HepG2 (cell line): ENCODE results near the gene VAMP5. TPM values are rescaled to one million over a fixed set of nuclear protein-coding genes. Genes with fewer than 3 reads are reported as not detected.

Source experiments
- ATAC-seq: fragments of 200-7000 bp; cut with Tn5 transposase; 3 replicates; pipeline ENCODE4 v1.9.1; 2020; ENCODE audit warnings: mild to moderate bottlenecking, moderate library complexity
- BruUV-seq: library from RNA; stranded (reverse); fragments of 400-500 nt; replicated peaks from 2 replicates; lab custom pipeline; 2021; lab: Mats Ljungman, UMichigan
- CTCF ChIA-PET: fragments of 300-600 bp; formaldehyde crosslinking; extraction: SDS; loops from one replicate; lab custom pipeline; 2021; ENCODE audit warnings: low total read pairs, inconsistent platforms, low intra/inter-chr PET ratio; lab: Yijun Ruan, JAX
- POLR2A ChIA-PET: fragments of 350-600 bp; sonication (Branson Sonifier 250); formaldehyde crosslinking; loops from one replicate; lab custom pipeline; 2020; ENCODE audit warnings: antibody characterized with exemption, inconsistent platforms; lab: Yijun Ruan, JAX
- DNase-seq: peaks from one replicate; pipeline ENCODE4 v3.0.0-alpha.2; 2015; ENCODE audit warnings: low spot score
- FAIRE-seq: peaks from 3 replicates; lab custom pipeline; 2011; peaks lifted over from hg19 to GRCh38; lab: Jason Lieb, UNC
- H2AFZ ChIP-seq: one replicate; pipeline ENCODE4 v1.6.1; 2011; ENCODE audit warnings: low read length, inconsistent platforms
- H3K27ac ChIP-seq: fragments of 300-600 bp; 3 replicates; pipeline ENCODE4 v1.8.0; 2011; ENCODE audit warnings: mixed run types, mild to moderate bottlenecking, mixed read lengths, low read length, inconsistent platforms; ENCODE audit not compliant: insufficient read depth; ENCODE audit errors: extremely low read length
- H3K27me3 ChIP-seq, 2 experiments: fragments of 200-600 bp in 1 of 2; 2 replicates in 1 of 2; 3 replicates in 1 of 2; pipeline versions ENCODE4 v1.6.0 to v1.8.0; 2011; ENCODE audit warnings: low read length in 2 of 2, mild to moderate bottlenecking in 2 of 2, moderate library complexity in 2 of 2, inconsistent platforms in 1 of 2; ENCODE audit not compliant: insufficient read depth in 2 of 2, control insufficient read depth in 1 of 2
- H3K36me3 ChIP-seq, 2 experiments: fragments of 200-600 bp in 1 of 2; replicated peaks in 1 of 2; 2 replicates in 1 of 2; 3 replicates in 1 of 2; pipeline versions ENCODE4 v1.5.1 to v1.8.0; 2011; ENCODE audit warnings: low read length in 2 of 2, inconsistent platforms in 1 of 2; ENCODE audit not compliant: insufficient read depth in 2 of 2, control insufficient read depth in 1 of 2
- H3K4me1 ChIP-seq: 2 replicates; pipeline ENCODE4 v1.5.1; 2012; ENCODE audit warnings: low read length, inconsistent platforms; ENCODE audit not compliant: insufficient read depth
- H3K4me2 ChIP-seq: 2 replicates; pipeline ENCODE4 v1.6.0; 2011; ENCODE audit warnings: low read depth, low read length, inconsistent platforms
- H3K4me3 ChIP-seq, 3 experiments: fragments of 200-600 bp in 1 of 3; sonication (generic), shearing (Covaris generic) in 1 of 3; replicated peaks in 1 of 3; 2 replicates each; pipeline ENCODE4 v1.5.1; 2011 to 2016; ENCODE audit warnings: low read length in 3 of 3, inconsistent platforms in 2 of 3, low read depth in 2 of 3, mild to moderate bottlenecking in 2 of 3, control low read depth in 1 of 3, mixed read lengths in 1 of 3; ENCODE audit not compliant: insufficient read depth in 1 of 3
- H3K79me2 ChIP-seq: one replicate; pipeline ENCODE4 v1.6.1; 2011; ENCODE audit warnings: low read length, inconsistent platforms; ENCODE audit not compliant: insufficient read depth
- H3K9ac ChIP-seq: 2 replicates; pipeline ENCODE4 v1.6.0; 2011; ENCODE audit warnings: mild to moderate bottlenecking, low read depth, low read length, inconsistent platforms; ENCODE audit not compliant: insufficient read depth
- H3K9me3 ChIP-seq: 2 replicates; pipeline ENCODE4 v1.5.1; 2012; ENCODE audit warnings: mild to moderate bottlenecking, low read length
- H4K20me1 ChIP-seq: 2 replicates; pipeline ENCODE4 v1.6.0; 2011; ENCODE audit warnings: inconsistent platforms, mild to moderate bottlenecking, low read length, moderate library complexity; ENCODE audit not compliant: insufficient read depth
- ATF7 ChIP-seq, 2 experiments: fragments of 450-650 bp in 1 of 2; sonication (generic) in 1 of 2; formaldehyde crosslinking in 1 of 2; IDR thresholded peaks; 2 replicates each; pipeline versions ENCODE4 v1.4.0 to v1.6.1; 2016 to 2020; ENCODE audit warnings: antibody characterized with exemption in 1 of 2, mild to moderate bottlenecking in 1 of 2, missing genetic modification reagents in 1 of 2
- KDM6A ChIP-seq: IDR thresholded peaks from 2 replicates; pipeline ENCODE4 v1.6.1; 2016; ENCODE audit warnings: low read depth
- MAFF ChIP-seq: IDR thresholded peaks from 2 replicates; pipeline ENCODE4 v1.6.1; 2011; ENCODE audit warnings: low read depth, low read length, improper control_type of control experiment
- POLR2AphosphoS2 ChIP-seq: IDR thresholded peaks from 2 replicates; pipeline ENCODE4 v1.6.1; 2011; ENCODE audit warnings: low read depth, low read length, improper control_type of control experiment
- POLR2AphosphoS5 ChIP-seq: IDR thresholded peaks from 2 replicates; pipeline ENCODE4 v1.6.1; 2012; ENCODE audit warnings: low read depth, low read length
- THAP11 ChIP-seq: IDR thresholded peaks from 2 replicates; pipeline ENCODE4 v1.6.1; 2016; ENCODE audit warnings: missing biosample characterization, missing genetic modification reagents
- ZBTB10 ChIP-seq: sonication (generic); formaldehyde crosslinking; IDR thresholded peaks from 2 replicates; pipeline ENCODE4 v1.4.0; 2020; ENCODE audit warnings: missing genetic modification reagents, borderline replicate concordance
- ZBTB38 ChIP-seq: sonication (generic); formaldehyde crosslinking; IDR thresholded peaks from 2 replicates; pipeline ENCODE4 v1.5.1; 2020; ENCODE audit warnings: mild to moderate bottlenecking, missing genetic modification reagents
- ZNF230 ChIP-seq: sonication (generic); formaldehyde crosslinking; IDR thresholded peaks from 2 replicates; pipeline ENCODE4 v1.4.0; 2020; ENCODE audit warnings: mild to moderate bottlenecking, missing genetic modification reagents
- ZNF292 ChIP-seq: sonication (generic); formaldehyde crosslinking; IDR thresholded peaks from 2 replicates; pipeline ENCODE4 v1.8.1; 2022; ENCODE audit warnings: mild to moderate bottlenecking, low read depth, missing genetic modification reagents, borderline replicate concordance
- ZNF460 ChIP-seq: sonication (generic); formaldehyde crosslinking; IDR thresholded peaks from 2 replicates; pipeline ENCODE4 v1.5.1; 2020; ENCODE audit warnings: missing genetic modification reagents, mild to moderate bottlenecking, borderline replicate concordance
- ZNF644 ChIP-seq: IDR thresholded peaks from 2 replicates; pipeline ENCODE4 v1.6.1; 2016; ENCODE audit warnings: low read depth
- WGBS: methylation state at CpG from one replicate; pipeline ENCODE4 v1.1.6; 2017; ENCODE audit warnings: low lambda C conversion rate; 5-methylcytosine and 5-hydroxymethylcytosine counted together
- in situ Hi-C: cut with HindIII; loops from 2 replicates; pipeline ENCODE4 v1.10.0; 2017; ENCODE audit warnings: low pct_unique_long_range_greater_than_20kb; ENCODE audit not compliant: extremely low pct_ligation_motif_present
- intact Hi-C: fragments of 100-400 bp; cut with micrococcal nuclease; formaldehyde crosslinking; loops from one replicate; pipeline ENCODE4 v1.10.0; 2022; ENCODE audit not compliant: unreplicated experiment
- polyA plus RNA-seq, 8 experiments: library from polyadenylated mRNA; depleted of rRNA in 3 of 8; stranded (reverse) in 7 of 8; unstranded in 1 of 8; fragments of >200 nt; fragmentation: Illumina TruSeq in 4 of 8; extraction: Trizol in 4 of 8; gene quantifications; 2 replicates each; pipeline versions ENCODE4 v1.2.1 to v1.2.3, GENCODE V29; 2011 to 2016; ENCODE audit warnings: low read depth in 4 of 8, missing spikeins in 1 of 8, mixed read lengths in 1 of 8; ENCODE audit not compliant: insufficient read depth in 1 of 8
- total RNA-seq, 5 experiments: library from RNA; depleted of rRNA; stranded (reverse); fragments of >200 nt; fragmentation: Illumina TruSeq; extraction: Trizol; gene quantifications; 2 replicates each; pipeline ENCODE4 v1.2.3, GENCODE V29; 2016; ENCODE audit warnings: low read depth in 1 of 5
- TF ChIP-seq, protein P1 (sequence below): sonication (generic); formaldehyde crosslinking; IDR thresholded peaks from 2 replicates; pipeline ENCODE4 v1.5.1; 2020; ENCODE audit warnings: mild to moderate bottlenecking, missing genetic modification reagents
- TF ChIP-seq, protein P2 (sequence below): IDR thresholded peaks from 2 replicates; pipeline ENCODE4 v1.6.1; 2016; ENCODE audit warnings: control low read depth
- TF ChIP-seq, protein P3 (sequence below): sonication (generic); formaldehyde crosslinking; IDR thresholded peaks from 2 replicates; pipeline ENCODE4 v1.9.0; 2022; ENCODE audit warnings: low read depth, missing genetic modification reagents

Gene VAMP5
- total and polyA plus RNA-seq, 2 of the 13 experiments (the other 11 are each of a cell fraction or from before 2014, with no cell fraction given), result 7.2 to 56.7 TPM

- POLR2A ChIA-PET, result interaction anchor here (0.9 to 20.8 kb wide), 7 partner anchors 6 to 127 kb away, joined by 4 to 645 read pairs (median 43); partner anchors contain the start of genes C2orf68, GGCX, MAT2A and RNF181
- no peaks in the 10 kb centered on the region for H3K9me3 ChIP-seq
- 90% methylated on average over 6 of the region's 6 CpGs for WGBS
- H3K4me3 ChIP-seq, result no peak overlapping the region
- CTCF ChIA-PET, result no interaction called here
- H3K27ac ChIP-seq, result no peak overlapping the region
- no peak overlapping the region for H3K4me2 ChIP-seq
- intact Hi-C loops, result no loop called here
- H3K27me3 ChIP-seq, result no peaks in the 10 kb centered on the region
- H3K9ac ChIP-seq, result no peak overlapping the region
- in situ Hi-C loops, result no loop called here
- peaks cover 27 to 59% of the 10 kb centered on the region in 2 experiments for H3K36me3 ChIP-seq
- no peak for FAIRE-seq
- no TSS peak for BruUV-seq
- DNase-seq, result no peak
- H4K20me1 ChIP-seq, result peaks cover 15% of the 10 kb centered on the region
- H2AFZ ChIP-seq, result no peak overlapping the region
- ATAC-seq, result peak; percentile 6
- H3K4me1 ChIP-seq, result peaks cover 5% of the 10 kb centered on the region
- no peaks in the 10 kb centered on the region for H3K79me2 ChIP-seq
- TF ChIP-seq ZNF644 (CRISPR knock-in tag), result no peak
- TF ChIP-seq, protein P1, sequence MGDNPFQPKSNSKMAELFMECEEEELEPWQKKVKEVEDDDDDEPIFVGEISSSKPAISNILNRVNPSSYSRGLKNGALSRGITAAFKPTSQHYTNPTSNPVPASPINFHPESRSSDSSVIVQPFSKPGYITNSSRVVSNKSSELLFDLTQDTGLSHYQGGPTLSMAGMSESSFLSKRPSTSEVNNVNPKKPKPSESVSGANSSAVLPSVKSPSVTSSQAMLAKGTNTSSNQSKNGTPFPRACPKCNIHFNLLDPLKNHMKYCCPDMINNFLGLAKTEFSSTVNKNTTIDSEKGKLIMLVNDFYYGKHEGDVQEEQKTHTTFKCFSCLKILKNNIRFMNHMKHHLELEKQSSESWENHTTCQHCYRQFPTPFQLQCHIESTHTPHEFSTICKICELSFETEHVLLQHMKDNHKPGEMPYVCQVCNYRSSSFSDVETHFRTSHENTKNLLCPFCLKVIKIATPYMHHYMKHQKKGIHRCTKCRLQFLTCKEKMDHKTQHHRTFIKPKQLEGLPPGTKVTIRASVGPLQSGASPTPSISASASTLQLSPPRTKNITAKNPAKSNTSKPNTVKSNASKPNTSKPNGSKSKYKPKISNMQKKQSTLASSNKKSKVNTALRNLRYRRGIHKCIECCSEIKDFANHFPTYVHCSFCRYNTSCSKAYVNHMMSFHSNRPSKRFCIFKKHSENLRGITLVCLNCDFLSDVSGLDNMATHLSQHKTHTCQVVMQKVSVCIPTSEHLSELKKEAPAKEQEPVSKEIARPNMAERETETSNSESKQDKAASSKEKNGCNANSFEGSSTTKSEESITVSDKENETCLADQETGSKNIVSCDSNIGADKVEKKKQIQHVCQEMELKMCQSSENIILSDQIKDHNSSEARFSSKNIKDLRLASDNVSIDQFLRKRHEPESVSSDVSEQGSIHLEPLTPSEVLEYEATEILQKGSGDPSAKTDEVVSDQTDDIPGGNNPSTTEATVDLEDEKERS (CRISPR knock-in tag), result 0 out of 2 replicates have a peak, but pooled peaks have one; percentile 26
- peak; percentile 35; the same call in 1 of the 2 replicates for TF ChIP-seq ZNF460 (CRISPR knock-in tag)
- TF ChIP-seq, protein P2, sequence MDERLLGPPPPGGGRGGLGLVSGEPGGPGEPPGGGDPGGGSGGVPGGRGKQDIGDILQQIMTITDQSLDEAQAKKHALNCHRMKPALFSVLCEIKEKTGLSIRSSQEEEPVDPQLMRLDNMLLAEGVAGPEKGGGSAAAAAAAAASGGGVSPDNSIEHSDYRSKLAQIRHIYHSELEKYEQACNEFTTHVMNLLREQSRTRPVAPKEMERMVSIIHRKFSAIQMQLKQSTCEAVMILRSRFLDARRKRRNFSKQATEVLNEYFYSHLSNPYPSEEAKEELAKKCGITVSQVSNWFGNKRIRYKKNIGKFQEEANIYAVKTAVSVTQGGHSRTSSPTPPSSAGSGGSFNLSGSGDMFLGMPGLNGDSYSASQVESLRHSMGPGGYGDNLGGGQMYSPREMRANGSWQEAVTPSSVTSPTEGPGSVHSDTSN, result no peak
- no peak for TF ChIP-seq ZBTB38
- TF ChIP-seq, protein P3, sequence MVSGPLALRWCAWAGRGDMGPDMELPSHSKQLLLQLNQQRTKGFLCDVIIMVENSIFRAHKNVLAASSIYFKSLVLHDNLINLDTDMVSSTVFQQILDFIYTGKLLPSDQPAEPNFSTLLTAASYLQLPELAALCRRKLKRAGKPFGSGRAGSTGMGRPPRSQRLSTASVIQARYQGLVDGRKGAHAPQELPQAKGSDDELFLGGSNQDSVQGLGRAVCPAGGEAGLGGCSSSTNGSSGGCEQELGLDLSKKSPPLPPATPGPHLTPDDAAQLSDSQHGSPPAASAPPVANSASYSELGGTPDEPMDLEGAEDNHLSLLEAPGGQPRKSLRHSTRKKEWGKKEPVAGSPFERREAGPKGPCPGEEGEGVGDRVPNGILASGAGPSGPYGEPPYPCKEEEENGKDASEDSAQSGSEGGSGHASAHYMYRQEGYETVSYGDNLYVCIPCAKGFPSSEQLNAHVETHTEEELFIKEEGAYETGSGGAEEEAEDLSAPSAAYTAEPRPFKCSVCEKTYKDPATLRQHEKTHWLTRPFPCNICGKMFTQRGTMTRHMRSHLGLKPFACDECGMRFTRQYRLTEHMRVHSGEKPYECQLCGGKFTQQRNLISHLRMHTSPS, result no peak
- no peak for TF ChIP-seq KDM6A
- no peak for TF ChIP-seq ZNF230 (CRISPR knock-in tag)
- no peak for TF ChIP-seq ZBTB10
- peak; percentile 0; the same call in 1 of the 2 replicates for TF ChIP-seq POLR2AphosphoS5
- TF ChIP-seq POLR2AphosphoS2, result peak; percentile 84; the same call in 1 of the 2 replicates
- no peak for TF ChIP-seq ZNF292
- TF ChIP-seq THAP11 (CRISPR knock-in tag), result peak; percentile 8; the same call in 1 of the 2 replicates
- no peak for TF ChIP-seq MAFF
- TF ChIP-seq ATF7 (IDR thresholded peaks at IDR 0.05), result no peak
- TF ChIP-seq ATF7 (CRISPR knock-in tag; IDR thresholded peaks at IDR 0.05), result no peak
These were observed 36.2 kb upstream of the VAMP5 start for GRCh38 chr2:85547859-85548607.
